ENCODE results near the gene SERPINA9.

The SERPINA9 gene

GRCh38 chr14:94462219-94462551 lies 13.8 kb downstream of the SERPINA9 start:
- DNase-seq (ENCODE audit: low read depth, low spot score) = no peak

- DNase-seq (ENCODE audit: low read depth, low spot score) = no peak
Measured at GRCh38 chr14:94461526-94462218, 14.3 kb downstream of the SERPINA9 start.

GRCh38 chr14:94460631-94461416 lies 15.2 kb downstream of the SERPINA9 start:
- DNase-seq (ENCODE audit: low read depth, low spot score) = no peak

GRCh38 chr14:94458558-94459205 lies 17.3 kb downstream of the SERPINA9 start:
- DNase-seq (ENCODE audit: low read depth, low spot score) = no peak

GRCh38 chr14:94458096-94458495 lies 17.9 kb downstream of the SERPINA9 start:
- no peak for DNase-seq (ENCODE audit: low read depth, low spot score)

GRCh38 chr14:94455928-94456327 lies 20.1 kb downstream of the SERPINA9 start:
- no peak for DNase-seq (ENCODE audit: low read depth, low spot score)

- no peak for DNase-seq (ENCODE audit: low read depth, low spot score)
Measured at GRCh38 chr14:94451826-94452225, 24.2 kb downstream of the SERPINA9 start.

- DNase-seq (ENCODE audit: low read depth, low spot score) = no peak
Measured at GRCh38 chr14:94451091-94451771, 24.8 kb downstream of the SERPINA9 start.

- no peak for DNase-seq (ENCODE audit: low read depth, low spot score)
Measured at GRCh38 chr14:94450722-94451090, 25.3 kb downstream of the SERPINA9 start.

GRCh38 chr14:94449930-94450329 lies 26.1 kb downstream of the SERPINA9 start:
- no peak for DNase-seq (ENCODE audit: low read depth, low spot score)

GRCh38 chr14:94448071-94448808 lies 27.8 kb downstream of the SERPINA9 start:
- no peak for DNase-seq (ENCODE audit: low read depth, low spot score)

GRCh38 chr14:94447206-94447605 lies 28.8 kb downstream of the SERPINA9 start:
- no peak for DNase-seq (ENCODE audit: low read depth, low spot score)

GRCh38 chr14:94446126-94446525 lies 29.9 kb downstream of the SERPINA9 start:
- no peak for DNase-seq (ENCODE audit: low read depth, low spot score)

GRCh38 chr14:94445003-94445402 lies 31.0 kb downstream of the SERPINA9 start:
- no peak for DNase-seq (ENCODE audit: low read depth, low spot score)

GRCh38 chr14:94441531-94442205 lies 34.3 kb downstream of the SERPINA9 start:
- DNase-seq (ENCODE audit: low read depth, low spot score) = no peak

- no peak for DNase-seq (ENCODE audit: low read depth, low spot score)
Measured at GRCh38 chr14:94441130-94441529, 34.9 kb downstream of the SERPINA9 start.

GRCh38 chr14:94439453-94440057 lies 36.4 kb downstream of the SERPINA9 start:
- DNase-seq (ENCODE audit: low read depth, low spot score) = no peak

- no peak for DNase-seq (ENCODE audit: low read depth, low spot score)
Measured at GRCh38 chr14:94428610-94429009, 47.4 kb downstream of the SERPINA9 start.

- DNase-seq (ENCODE audit: low read depth, low spot score) = no peak
Measured at GRCh38 chr14:94427016-94427613, 48.9 kb downstream of the SERPINA9 start.

- DNase-seq (ENCODE audit: low read depth, low spot score) = no peak
Measured at GRCh38 chr14:94426526-94426925, 49.5 kb downstream of the SERPINA9 start.

Data from activated naive CD8-positive, alpha-beta T cell treated with anti-CD3 and anti-CD28 coated beads, Interleukin-2, amount 50 U/mL, for 16 hours (primary cell).